ENCODE results near the gene AP1B1.
"Not testable (repeated sequence)": the region's sequence is repeated elsewhere in the genome, so short reads cannot be mapped to it uniquely, and the experiment has no call there.

Gene AP1B1

GRCh38 chr22:29380856-29381255 is 7.5 kb downstream of the AP1B1 start:
- no peak for TF ChIP-seq JUND (IDR thresholded peaks at IDR 0.05; ENCODE audit: low read depth)
- no peak for DNase-seq (ENCODE audit: low read depth in 1 of 2, low spot score in 1 of 2)
- in situ Hi-C loops (cut with HindIII; ENCODE audit: low pct_unique_long_range_greater_than_20kb, low sequenced_read_pairs) = no loop called here

GRCh38 chr22:29380032-29380781 is 8.2 kb downstream of the AP1B1 start:
- no peak for TF ChIP-seq JUND (IDR thresholded peaks at IDR 0.05; ENCODE audit: low read depth)
- in situ Hi-C loops (cut with HindIII; ENCODE audit: low pct_unique_long_range_greater_than_20kb, low sequenced_read_pairs) = no loop called here
- peak in 1 of 2 experiments; percentile 26 for DNase-seq (ENCODE audit: low read depth in 1 of 2, low spot score in 1 of 2)

- in situ Hi-C loops (cut with HindIII; ENCODE audit: low pct_unique_long_range_greater_than_20kb, low sequenced_read_pairs) = no loop called here
- TF ChIP-seq JUND (IDR thresholded peaks at IDR 0.05; ENCODE audit: low read depth) = no peak
- peak; percentile 11 to 47 for DNase-seq (ENCODE audit: low read depth in 1 of 2, low spot score in 1 of 2)
Observed at GRCh38 chr22:29379258-29379657, 9.1 kb downstream of the AP1B1 start.

DNA sequence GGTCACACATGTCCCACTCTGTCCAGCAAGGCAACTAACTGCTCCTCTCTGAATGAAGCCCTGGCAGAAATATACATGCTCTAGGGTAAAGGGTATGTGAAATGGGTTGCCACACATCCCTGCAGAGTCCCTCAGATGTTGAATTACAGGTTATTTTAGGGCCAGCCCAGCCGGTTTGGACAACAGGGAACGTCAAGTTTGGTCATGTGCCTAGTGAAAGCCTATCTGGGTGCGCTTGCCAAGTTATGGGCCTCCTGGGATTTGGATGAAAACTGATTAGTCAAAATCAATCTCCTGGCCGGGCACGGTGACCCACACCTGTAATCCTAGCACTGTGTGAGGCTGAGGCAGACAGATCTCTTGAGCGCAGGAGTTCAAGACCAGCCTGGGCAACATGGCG is 10.4 kb downstream of the AP1B1 start:
- TF ChIP-seq JUND (IDR thresholded peaks at IDR 0.05; ENCODE audit: low read depth) = no peak
- in situ Hi-C loops (cut with HindIII; ENCODE audit: low pct_unique_long_range_greater_than_20kb, low sequenced_read_pairs) = no loop called here
- DNase-seq (ENCODE audit: low read depth in 1 of 2, low spot score in 1 of 2) = peak; percentile 43 to 95

GRCh38 chr22:29376705-29377104 is 11.7 kb downstream of the AP1B1 start:
- in situ Hi-C loops (cut with HindIII; ENCODE audit: low pct_unique_long_range_greater_than_20kb, low sequenced_read_pairs) = not testable (repeated sequence)

DNA sequence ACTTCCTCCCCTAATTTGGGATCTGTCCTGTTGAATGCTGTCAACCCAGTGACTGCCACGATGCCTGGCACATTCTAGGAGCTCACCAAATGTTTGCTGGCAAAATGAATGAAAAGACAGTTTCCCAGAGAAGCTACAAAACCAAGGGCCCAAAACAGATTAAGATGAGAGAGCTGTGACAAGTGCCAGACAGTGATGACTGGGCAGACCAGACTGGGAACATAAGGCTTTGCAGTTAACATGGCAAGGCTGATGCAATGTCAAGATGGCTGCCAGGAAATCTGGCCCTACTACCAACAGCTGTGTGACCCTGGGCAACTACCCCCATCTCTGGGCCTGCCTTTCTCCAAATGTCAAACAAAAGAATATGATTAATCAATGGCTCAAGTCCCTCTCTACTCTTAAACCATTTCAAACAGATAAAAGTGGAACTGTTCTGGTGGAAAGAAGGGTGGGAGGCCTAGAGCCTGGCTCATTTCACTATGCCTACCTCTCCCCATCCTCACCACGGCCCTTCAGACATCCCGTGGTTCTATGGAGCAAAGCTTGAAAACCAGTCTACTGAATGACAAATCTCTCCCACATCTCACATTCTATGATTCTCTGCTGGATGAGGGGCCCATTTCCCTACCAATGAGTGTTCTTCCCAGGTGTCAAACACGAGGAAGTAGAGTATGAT is 12.8 kb downstream of the AP1B1 start:
- no peak for DNase-seq (ENCODE audit: low read depth in 1 of 2, low spot score in 1 of 2)
- in situ Hi-C loops (cut with HindIII; ENCODE audit: low pct_unique_long_range_greater_than_20kb, low sequenced_read_pairs) = no loop called here
- TF ChIP-seq JUND (IDR thresholded peaks at IDR 0.05; ENCODE audit: low read depth) = no peak

More at GRCh38 chr22:29376705-29377104, 11.7 kb downstream of the AP1B1 start:
- DNase-seq (ENCODE audit: low read depth in 1 of 2, low spot score in 1 of 2) = not testable (repeated sequence)

GRCh38 chr22:29374806-29375205 is 13.6 kb downstream of the AP1B1 start:
- in situ Hi-C loops (cut with HindIII; ENCODE audit: low pct_unique_long_range_greater_than_20kb, low sequenced_read_pairs); DNase-seq (ENCODE audit: low read depth in 1 of 2, low spot score in 1 of 2): not testable (repeated sequence)

GRCh38 chr22:29374401-29374800 is 14.0 kb downstream of the AP1B1 start:
- no peak for DNase-seq (ENCODE audit: low read depth in 1 of 2, low spot score in 1 of 2)
- in situ Hi-C loops (cut with HindIII; ENCODE audit: low pct_unique_long_range_greater_than_20kb, low sequenced_read_pairs) = no loop called here
- TF ChIP-seq JUND (IDR thresholded peaks at IDR 0.05; ENCODE audit: low read depth) = no peak

DNA sequence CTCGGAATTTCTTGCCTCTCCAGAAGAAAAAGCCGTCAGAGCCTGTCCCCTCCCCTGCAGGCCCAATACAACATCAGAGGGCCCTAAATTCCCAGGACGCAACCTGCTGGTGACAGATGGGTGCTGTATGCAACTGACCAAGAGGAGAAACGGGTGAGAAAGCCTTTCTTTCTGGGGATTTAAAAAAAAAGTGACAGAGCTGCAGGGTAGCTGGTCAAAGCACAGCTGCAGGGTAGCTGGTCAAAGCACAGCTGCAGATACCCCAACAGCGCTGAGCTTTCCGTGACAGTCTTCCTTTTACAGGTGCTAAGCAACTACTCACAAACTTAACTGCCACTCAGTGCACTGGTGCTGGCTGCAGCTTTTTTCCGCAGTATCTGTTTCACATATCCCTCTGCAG is 17.8 kb downstream of the AP1B1 start:
- in situ Hi-C loops (cut with HindIII; ENCODE audit: low pct_unique_long_range_greater_than_20kb, low sequenced_read_pairs) = no loop called here
- TF ChIP-seq JUND (IDR thresholded peaks at IDR 0.05; ENCODE audit: low read depth) = no peak
- DNase-seq (ENCODE audit: low read depth in 1 of 2, low spot score in 1 of 2) = no peak

DNA sequence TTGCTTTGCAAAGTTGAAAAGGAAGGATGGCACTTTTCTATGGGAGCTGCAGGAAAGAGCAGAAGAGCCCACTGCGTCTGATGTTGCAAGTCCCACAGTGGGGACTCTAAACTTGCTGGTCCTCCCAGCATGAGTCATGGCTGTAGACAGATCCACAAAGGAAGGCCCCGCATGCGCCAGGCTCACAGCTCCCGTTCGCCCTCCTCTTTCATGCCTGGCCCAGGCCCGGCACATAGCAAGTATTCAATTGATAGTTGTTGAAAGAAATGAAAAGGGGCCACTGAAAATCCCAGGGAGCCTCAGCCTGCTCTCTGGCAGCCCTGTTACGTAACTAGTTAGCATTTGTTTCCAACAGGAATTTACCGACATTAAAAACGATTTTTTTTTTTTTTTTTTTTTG is 18.9 kb downstream of the AP1B1 start:
- in situ Hi-C loops (cut with HindIII; ENCODE audit: low pct_unique_long_range_greater_than_20kb, low sequenced_read_pairs) = no loop called here
- TF ChIP-seq JUND (IDR thresholded peaks at IDR 0.05; ENCODE audit: low read depth) = no peak
- no peak for DNase-seq (ENCODE audit: low read depth in 1 of 2, low spot score in 1 of 2)

GRCh38 chr22:29359469-29359868 is 28.9 kb downstream of the AP1B1 start:
- no peak for TF ChIP-seq JUND (IDR thresholded peaks at IDR 0.05; ENCODE audit: low read depth)
- in situ Hi-C loops (cut with HindIII; ENCODE audit: low pct_unique_long_range_greater_than_20kb, low sequenced_read_pairs) = no loop called here
- DNase-seq (ENCODE audit: low read depth in 1 of 2, low spot score in 1 of 2) = peak in 1 of 2 experiments; percentile 47

DNA sequence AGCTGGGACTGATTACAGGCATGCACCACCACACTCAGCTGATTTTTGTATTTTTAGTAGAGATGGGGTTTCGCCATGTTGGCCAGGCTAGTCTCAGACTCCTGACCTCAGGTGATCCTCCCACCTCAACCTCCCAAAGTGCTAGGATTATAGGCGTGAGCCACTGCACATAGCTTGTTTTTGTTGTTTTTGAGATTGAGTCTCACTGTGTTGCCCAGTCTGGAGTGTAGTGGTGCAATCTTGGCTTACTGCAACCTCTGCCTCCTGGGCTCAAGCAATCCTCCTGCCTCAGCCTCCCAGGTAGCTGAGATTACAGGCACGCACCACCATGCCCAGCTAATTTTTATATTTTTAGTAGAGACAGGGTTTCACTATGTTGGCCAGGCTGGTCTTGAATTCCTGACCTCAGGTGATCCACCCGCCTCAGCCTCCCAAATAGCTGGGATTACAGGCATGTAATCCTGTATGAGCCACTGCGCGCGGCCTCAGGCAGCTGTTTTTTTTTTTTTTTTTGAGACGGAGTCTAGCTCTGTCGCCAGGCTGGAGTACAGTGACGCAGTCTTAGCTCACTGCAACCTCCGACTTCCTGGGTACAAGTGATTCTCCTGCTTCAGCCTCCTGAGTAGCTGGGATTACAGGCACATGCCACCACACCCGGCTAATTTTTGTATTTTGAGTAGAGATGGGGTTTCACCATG is 31.0 kb downstream of the AP1B1 start:
- in situ Hi-C loops (cut with HindIII; ENCODE audit: low pct_unique_long_range_greater_than_20kb, low sequenced_read_pairs); DNase-seq (ENCODE audit: low read depth in 1 of 2, low spot score in 1 of 2): not testable (repeated sequence)

DNA sequence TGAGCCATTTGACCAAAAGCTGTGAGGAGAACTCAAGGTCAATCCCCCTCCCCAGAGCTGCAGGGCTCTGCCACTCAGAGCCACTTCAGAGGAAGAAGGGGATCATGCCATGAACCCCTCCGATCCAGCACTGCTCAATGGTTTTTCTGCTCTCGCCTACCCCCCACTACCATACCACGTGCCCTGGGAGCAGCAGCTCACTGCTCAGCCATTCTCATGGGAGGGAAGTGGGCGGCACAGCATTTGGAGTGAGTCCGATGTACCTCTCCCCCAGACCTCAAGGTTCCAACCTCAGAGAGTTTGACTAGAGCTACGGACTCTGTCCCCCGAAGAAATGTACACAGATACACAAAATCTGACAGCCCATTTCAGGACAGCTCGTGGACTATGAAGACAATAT is 34.5 kb downstream of the AP1B1 start:
- no peak for DNase-seq (ENCODE audit: low read depth in 1 of 2, low spot score in 1 of 2)
- no peak for TF ChIP-seq JUND (IDR thresholded peaks at IDR 0.05; ENCODE audit: low read depth)
- in situ Hi-C loops (cut with HindIII; ENCODE audit: low pct_unique_long_range_greater_than_20kb, low sequenced_read_pairs) = no loop called here

All from T47D (cell line).